T-helper 2 cell treated with Interferon-gamma antibody and Interleukin-4, amounts not matched to agents 100 ng/mL and 5 ng/mL, for 36 hours (primary cell): ENCODE measurements around the gene TSGA10IP. TPM values are rescaled to one million over a fixed set of nuclear protein-coding genes. Genes with fewer than 3 reads are reported as not detected.

Source experiments
- intact Hi-C: fragments of 100-400 bp; cut with micrococcal nuclease; formaldehyde crosslinking; loops from one replicate; pipeline ENCODE4 v1.15.1; 2023
- total RNA-seq: library from RNA; stranded (reverse); gene quantifications from 2 replicates; pipeline ENCODE4 v1.2.3, GENCODE V29; 2022

TSGA10IP gene
- total RNA-seq = not detected in 2 replicates

DNA sequence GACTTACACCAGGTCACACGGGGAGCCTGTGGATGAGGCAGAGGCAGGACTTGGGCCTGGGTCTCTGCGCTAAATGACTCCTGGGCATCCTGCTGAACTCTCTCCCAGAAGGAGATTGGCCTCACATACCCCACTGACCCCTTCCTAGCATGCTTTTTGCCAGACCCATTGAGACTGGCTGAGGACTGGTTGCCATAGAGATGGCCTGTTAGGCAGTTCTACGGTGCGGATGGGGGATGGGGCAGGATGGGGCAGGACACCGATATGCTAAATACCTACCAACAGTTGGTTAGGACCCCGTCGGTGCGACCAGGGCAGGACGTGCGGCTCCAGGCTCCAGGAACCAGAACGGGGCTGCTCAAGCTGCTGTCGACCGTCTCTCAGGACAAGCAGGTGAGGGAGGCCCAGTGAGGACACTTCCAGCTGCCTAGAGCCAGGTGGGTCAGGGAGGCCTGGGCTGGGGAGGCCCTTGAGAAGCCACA, at the start of gene TSGA10IP:
Gene TSGA10IP, plus strand, starts transcription at position 51 of the 482 bp plus-strand sequence. Its CDS starts 196 bp downstream, at position 247.
- intact Hi-C loops = no loop called here

GRCh38 chr11:65895482-65895981, 49.7 kb upstream of the TSGA10IP start:
- intact Hi-C loops = loop anchor here (10.0 kb wide), 1 partner anchor 111 kb away; the partner anchor contains the start of genes AP5B1 and OVOL1

- intact Hi-C loops = loop anchor here (10.0 kb wide), 1 partner anchor 112 kb away; the partner anchor contains the start of genes AP5B1 and OVOL1
Measured at GRCh38 chr11:65896034-65896999, 49.0 kb upstream of the TSGA10IP start.

DNA sequence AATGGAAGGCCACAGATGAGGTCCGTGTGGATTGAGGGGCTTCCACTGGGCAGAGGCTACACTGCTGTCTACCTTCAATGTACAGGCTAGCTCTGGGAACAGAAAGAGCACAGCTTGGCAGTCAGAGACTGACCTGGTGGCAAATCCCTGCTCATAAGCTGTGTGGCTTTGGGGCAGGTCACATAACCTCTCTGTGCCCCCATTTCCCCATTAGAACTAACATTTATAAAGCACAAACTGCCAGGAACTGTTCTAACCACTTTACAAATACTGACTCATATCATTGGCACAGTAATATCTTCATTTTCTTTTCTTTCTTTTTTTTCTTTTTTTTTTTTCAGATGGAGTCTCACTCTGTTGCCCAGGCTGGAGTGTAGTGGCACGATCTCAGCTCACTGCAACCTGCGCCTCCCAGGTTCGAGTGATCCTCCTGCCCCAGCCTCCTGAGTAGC, 48.2 kb upstream of the TSGA10IP start:
- intact Hi-C loops = loop anchor here (10.0 kb wide), 1 partner anchor 112 kb away; the partner anchor contains the start of genes AP5B1 and OVOL1

DNA sequence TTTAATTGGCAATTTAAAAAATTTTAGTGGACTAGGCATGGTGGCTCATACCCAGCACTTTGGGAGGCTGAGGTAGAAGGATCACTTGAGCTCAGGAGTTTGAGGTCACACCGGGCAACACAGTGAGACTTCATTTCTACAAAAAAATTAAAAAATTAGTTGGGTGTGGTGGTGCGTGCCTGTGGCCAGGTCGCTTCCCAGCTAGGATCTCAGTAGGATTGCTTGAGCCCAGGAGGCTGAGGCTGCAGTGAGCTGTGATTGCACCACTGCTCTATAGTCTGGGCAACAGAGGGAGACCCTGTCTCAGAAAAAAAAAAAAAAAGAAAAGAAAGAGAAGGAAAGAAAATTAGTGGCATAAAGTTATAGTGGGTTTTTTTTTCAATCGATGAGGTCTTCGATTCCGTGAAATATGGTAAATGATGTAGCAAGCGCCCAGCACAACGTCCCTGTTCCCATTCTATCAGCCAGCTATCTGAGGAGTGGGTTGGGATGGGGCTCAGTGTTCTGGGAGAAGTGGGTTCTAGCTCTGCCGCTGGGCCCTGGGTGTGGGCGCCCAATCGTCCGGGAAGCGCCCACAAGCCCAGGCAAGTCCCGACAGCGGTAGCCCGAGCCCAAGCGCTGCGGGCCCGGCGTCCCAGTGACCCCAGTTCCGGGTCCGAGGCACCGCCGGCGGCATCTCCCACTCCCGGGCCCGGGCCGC, 46.5 kb upstream of the TSGA10IP start:
- intact Hi-C loops = loop anchor here (10.0 kb wide), 1 partner anchor 114 kb away; the partner anchor contains the start of genes AP5B1 and OVOL1

- intact Hi-C loops = loop anchor here (1.0 to 10.0 kb wide), 3 partner anchors 9 to 115 kb away; partner anchors contain the start of genes AP5B1, C11orf68, CCDC85B and DRAP1
Measured at GRCh38 chr11:65899356-65900124, 45.7 kb upstream of the TSGA10IP start.

DNA sequence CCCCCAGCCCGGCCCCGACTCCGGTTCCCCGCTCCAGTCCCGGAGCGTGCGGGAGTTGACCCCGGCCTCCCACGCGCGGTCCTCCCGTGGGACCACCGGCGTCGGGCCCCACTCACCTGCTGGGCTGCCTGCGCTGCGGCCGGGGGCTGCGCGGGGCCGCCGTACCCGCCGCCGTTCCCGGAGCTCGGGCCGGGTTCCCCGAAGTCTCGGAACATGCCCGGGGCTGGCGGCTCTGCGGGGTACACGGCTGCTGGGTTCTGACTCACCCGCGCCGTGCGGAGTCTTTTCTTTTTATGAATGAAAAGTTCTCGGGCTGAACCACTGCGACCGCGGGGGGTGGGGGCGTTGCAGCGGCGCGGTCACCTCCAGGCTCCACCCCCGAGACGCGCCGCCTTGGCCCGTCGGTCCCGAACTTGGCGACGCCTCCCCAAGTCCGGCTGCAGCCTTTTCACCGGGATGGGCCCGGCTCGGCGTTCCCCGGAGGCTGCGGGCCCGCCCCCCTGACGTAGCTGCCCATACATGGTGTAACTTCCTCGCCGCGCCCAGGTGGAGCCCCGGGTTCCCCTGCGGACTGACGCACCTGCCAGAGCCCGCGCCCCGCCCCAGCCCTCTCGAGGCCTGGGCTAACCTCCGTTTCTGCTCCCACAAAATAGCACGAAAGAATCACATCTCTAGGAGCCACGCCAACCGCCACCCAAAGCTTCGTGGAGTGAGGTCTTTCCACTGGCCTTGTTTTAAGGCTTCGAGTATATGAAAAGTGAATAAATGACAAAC, 45.0 kb upstream of the TSGA10IP start, which contains the start of gene FOSL1:
Gene FOSL1, minus strand, starts transcription at position 264 of the 774 bp plus-strand sequence. Its CDS starts 49 bp downstream, at position 215.
- intact Hi-C loops = loop anchor here (1.0 kb wide), 2 partner anchors 10 to 19 kb away; partner anchors contain the start of genes C11orf68, CCDC85B and DRAP1

DNA sequence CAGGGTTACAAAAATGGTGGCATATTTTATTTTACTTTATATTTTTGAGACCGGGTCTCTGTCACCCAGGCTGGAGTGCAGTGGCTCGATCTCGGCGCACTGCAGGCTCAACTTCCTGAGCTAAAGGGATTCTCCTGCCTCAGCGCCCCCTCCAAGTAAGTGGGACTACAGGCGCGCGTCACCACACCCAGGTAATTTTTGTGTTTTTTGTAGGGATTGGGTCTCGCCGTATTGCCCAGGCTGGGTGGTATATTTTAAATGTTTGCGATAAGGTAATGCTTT, 44.4 kb upstream of the TSGA10IP start:
- intact Hi-C loops = loop anchor here (1.0 kb wide), 2 partner anchors 11 to 18 kb away; partner anchors contain the start of genes C11orf68, CCDC85B and DRAP1

- intact Hi-C loops = no loop called here
Measured at GRCh38 chr11:65903068-65903481, 42.2 kb upstream of the TSGA10IP start.

DNA sequence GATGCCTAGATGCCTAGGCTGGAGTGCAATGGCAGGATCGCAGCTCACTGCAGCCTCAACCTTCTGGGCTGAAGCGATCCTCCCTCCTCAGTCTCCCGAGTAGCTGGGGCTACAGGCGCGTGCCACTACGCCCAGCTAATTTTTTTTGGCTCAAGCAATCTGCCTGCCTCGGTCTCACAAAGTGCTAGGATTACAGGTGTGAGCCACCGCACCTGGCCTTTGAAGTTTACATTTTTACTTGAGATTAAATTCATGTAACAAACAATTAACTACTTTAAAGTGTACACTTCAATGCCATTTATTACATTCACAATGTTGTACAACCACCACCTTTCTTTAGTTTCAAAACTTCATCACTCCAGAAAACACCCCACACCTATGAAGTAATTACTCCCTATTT, 41.6 kb upstream of the TSGA10IP start:
- intact Hi-C loops = no loop called here

- intact Hi-C loops = no loop called here
Measured at GRCh38 chr11:65906602-65907001, 38.7 kb upstream of the TSGA10IP start.

- intact Hi-C loops = no loop called here
Measured at GRCh38 chr11:65907878-65908277, 37.4 kb upstream of the TSGA10IP start.

DNA sequence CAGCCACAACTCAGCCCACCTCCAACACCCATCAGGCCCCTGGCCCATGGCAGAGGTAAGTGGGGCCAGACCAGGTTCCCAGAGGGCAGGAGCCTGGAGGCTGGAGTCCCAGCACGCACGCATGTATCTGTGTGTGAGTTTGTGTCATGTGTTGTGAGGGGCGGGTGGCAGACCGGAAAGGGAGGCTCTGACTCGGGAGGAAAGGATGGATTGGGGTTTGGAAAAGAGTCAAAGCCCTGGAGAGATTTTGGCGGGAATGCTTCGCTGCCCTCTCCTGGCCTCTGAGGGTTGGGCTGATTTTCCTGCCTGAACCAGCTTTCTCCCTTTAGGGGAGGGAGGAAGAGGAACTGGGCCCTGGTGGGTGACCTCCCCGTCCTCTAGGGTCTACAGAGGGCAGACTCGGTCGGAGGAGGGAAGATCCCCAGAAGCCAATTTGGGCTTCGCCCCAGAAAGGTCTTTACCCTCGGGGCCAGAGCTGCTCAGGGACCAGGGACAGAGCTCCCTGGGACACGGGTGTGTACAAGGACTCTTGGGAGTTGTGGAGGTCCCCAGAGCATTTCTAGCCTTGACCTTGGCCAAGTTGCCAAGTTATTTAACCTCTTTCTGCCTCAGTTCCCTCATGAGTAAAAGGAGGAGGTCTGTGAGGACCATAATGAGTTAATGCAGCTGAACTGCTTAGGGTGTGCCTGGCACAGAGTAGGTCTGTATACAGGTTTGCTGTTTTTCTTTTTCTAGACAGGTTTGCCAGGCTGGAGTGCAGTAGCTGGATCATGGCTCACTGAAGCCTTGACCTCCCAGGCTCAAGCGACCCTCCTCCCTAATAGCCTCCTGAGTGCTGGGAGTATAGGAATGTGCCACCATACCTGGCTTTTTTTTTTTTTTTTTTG, 33.4 kb upstream of the TSGA10IP start:
- intact Hi-C loops = no loop called here

GRCh38 chr11:65912845-65913244, 32.4 kb upstream of the TSGA10IP start:
- intact Hi-C loops = no loop called here

- intact Hi-C loops = no loop called here
Measured at GRCh38 chr11:65915101-65915820, 30.0 kb upstream of the TSGA10IP start.

DNA sequence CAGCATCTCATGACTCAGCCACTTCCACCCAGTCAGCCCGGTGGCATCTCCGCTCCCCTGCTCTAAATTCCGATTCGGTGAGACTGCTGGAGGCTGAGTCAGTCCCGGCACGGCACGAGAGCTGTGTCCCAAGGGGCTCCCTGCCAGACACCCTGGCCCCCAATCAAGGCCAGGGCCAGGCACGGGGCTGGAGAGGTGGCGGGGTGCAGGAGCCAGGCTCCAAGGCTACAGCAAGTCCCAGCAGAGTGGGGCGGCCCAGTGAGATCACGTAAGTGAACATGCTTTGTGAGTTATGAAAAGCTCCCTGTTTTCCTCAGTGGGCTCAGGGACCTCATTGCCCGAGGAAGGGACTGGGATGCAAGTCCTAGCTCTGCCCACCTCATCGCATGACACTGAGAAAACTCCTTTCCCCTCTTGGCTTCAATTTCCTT, 29.4 kb upstream of the TSGA10IP start:
- intact Hi-C loops = no loop called here

DNA sequence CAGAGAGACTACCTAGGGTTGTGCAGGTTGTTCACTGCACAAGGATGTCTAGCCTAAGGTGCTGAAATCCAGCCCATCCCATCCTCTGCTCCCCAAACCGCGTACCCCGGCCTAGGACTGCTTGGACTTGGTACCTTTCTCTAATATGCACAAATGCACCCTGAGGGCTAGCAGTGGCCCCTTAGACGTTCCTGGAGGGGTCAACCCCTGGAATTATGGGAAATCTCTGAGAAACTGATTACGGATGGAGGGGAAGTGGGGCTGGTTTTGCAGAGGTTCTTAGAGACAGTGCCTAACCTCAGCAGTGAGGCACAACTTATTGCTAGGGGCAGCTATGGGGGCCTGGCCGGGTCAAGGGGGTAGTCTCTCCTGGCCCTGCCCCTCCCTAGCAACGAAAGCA, 28.9 kb upstream of the TSGA10IP start:
- intact Hi-C loops = no loop called here

DNA sequence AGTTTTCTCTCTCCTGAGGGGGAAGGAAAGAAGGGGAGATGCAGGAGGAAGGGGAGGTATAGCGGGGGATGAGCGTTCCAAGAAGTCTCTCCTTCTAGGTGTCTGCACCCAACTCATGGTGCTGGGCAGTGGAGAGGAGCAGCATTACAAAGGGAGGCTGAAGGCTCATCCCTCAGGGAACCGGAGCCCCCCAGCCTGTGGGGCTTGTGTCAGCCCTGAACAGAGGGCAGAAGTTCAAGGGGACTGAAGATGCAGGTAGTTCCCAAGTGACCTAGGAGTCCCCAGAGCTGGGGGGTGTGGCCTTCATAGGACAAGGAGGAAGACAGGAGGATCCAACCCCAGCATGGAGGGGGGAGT, 28.2 kb upstream of the TSGA10IP start:
- intact Hi-C loops = no loop called here
